Neural crest cell (in vitro differentiated cells): Measurements from ENCODE around the gene HNRNPR. TPM values are rescaled to one million over a fixed set of nuclear protein-coding genes. Genes with fewer than 3 reads are reported as not detected.

Experiments used
- DNase-seq: peaks from one replicate; pipeline ENCODE4 v3.0.0; 2021; ENCODE audit warnings: low read depth, mixed read lengths, low spot score
- H3K27ac Mint-ChIP-seq: one replicate; pipeline ENCODE4 v1.8.0; 2021; ENCODE audit warnings: mild to moderate bottlenecking, mixed read lengths; ENCODE audit not compliant: unreplicated experiment
- H3K27me3 Mint-ChIP-seq: 2 replicates; pipeline ENCODE4 v1.8.0; 2021; ENCODE audit warnings: low read depth, mild to moderate bottlenecking, mixed read lengths
- H3K36me3 Mint-ChIP-seq: 2 replicates; pipeline ENCODE4 v1.8.0; 2021; ENCODE audit warnings: low read depth, mild to moderate bottlenecking, mixed read lengths
- H3K4me1 Mint-ChIP-seq: 2 replicates; pipeline ENCODE4 v1.8.0; 2021; ENCODE audit warnings: mixed read lengths
- H3K4me3 Mint-ChIP-seq: one replicate; pipeline ENCODE4 v1.8.0; 2021; ENCODE audit warnings: mild to moderate bottlenecking, mixed read lengths
- H3K9me3 Mint-ChIP-seq: 2 replicates; pipeline ENCODE4 v1.8.0; 2021; ENCODE audit warnings: mixed read lengths
- total RNA-seq: library from RNA; stranded (reverse); gene quantifications from 2 replicates; pipeline ENCODE4 v1.2.1, GENCODE V29; 2021
- TF ChIP-seq, protein P1 (sequence below): fragments of 200-600 bp; sonication (generic); conservative IDR thresholded peaks from 2 replicates; pipeline ENCODE4 v1.5.0; 2021; ENCODE audit warnings: antibody characterized with exemption, mild to moderate bottlenecking

Gene HNRNPR
- total RNA-seq, 1 donor from 2014 or later: 293 TPM

DNA sequence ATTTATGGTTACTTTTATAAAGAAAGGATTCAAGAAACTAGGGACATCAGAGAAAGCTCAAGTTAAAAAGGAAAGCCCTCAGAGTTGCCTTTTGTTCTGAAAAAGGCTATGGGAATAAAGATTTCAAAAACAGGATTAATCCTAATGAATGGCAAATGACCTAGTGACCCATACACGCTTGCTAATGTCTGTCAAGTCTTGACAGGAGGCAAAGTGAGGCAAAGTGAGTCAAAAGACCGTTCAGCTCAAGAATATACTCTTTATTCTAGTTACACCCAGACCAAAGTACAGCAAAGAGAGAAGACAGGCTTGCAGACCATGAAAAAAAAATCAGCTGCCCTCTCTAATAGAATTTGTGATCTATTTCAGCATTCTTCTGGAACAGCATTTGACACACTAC is 22.1 kb upstream of the HNRNPR start:
- H3K36me3 Mint-ChIP-seq: peaks cover 38% of the 10 kb centered on the region
- no peak overlapping the region for H3K27ac Mint-ChIP-seq
- TF ChIP-seq, protein P1, sequence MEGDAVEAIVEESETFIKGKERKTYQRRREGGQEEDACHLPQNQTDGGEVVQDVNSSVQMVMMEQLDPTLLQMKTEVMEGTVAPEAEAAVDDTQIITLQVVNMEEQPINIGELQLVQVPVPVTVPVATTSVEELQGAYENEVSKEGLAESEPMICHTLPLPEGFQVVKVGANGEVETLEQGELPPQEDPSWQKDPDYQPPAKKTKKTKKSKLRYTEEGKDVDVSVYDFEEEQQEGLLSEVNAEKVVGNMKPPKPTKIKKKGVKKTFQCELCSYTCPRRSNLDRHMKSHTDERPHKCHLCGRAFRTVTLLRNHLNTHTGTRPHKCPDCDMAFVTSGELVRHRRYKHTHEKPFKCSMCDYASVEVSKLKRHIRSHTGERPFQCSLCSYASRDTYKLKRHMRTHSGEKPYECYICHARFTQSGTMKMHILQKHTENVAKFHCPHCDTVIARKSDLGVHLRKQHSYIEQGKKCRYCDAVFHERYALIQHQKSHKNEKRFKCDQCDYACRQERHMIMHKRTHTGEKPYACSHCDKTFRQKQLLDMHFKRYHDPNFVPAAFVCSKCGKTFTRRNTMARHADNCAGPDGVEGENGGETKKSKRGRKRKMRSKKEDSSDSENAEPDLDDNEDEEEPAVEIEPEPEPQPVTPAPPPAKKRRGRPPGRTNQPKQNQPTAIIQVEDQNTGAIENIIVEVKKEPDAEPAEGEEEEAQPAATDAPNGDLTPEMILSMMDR: no peak
- peaks cover 47% of the 10 kb centered on the region for H3K4me1 Mint-ChIP-seq
- no peaks in the 10 kb centered on the region for H3K27me3 Mint-ChIP-seq
- no peak for DNase-seq
- peak overlapping the region; percentile 98 for H3K4me3 Mint-ChIP-seq
- peaks cover 11% of the 10 kb centered on the region for H3K9me3 Mint-ChIP-seq

DNA sequence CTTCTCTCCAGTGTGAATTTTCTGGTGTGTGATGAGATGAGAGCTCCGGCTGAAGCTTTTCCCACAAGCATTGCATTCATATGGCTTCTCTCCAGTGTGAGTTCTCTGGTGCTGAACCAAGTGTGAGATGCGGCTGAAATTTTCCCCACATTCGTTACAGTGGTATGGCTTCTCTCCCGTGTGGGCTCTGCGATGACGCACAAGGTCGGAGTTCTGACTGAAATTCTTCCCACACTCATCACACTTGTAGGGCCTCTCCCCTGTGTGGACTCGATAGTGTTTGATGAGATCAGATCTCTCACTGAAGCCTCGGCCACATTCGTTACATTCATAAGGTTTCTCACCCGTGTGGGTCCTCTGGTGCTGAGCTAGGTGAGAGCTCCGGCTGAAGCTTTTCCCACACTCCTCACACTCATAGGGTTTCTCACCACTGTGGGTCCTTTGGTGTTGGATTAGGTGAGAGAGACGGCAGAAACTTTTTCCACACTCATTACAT is 18.2 kb upstream of the HNRNPR start:
- peaks cover 30% of the 10 kb centered on the region for H3K9me3 Mint-ChIP-seq
- H3K4me3 Mint-ChIP-seq: no peak overlapping the region
- TF ChIP-seq, protein P1: no peak
- H3K4me1 Mint-ChIP-seq: peaks cover 22% of the 10 kb centered on the region
- H3K36me3 Mint-ChIP-seq: peaks cover 63% of the 10 kb centered on the region
- H3K27ac Mint-ChIP-seq: no peak overlapping the region
- DNase-seq: no peak
- H3K27me3 Mint-ChIP-seq: no peaks in the 10 kb centered on the region

DNA sequence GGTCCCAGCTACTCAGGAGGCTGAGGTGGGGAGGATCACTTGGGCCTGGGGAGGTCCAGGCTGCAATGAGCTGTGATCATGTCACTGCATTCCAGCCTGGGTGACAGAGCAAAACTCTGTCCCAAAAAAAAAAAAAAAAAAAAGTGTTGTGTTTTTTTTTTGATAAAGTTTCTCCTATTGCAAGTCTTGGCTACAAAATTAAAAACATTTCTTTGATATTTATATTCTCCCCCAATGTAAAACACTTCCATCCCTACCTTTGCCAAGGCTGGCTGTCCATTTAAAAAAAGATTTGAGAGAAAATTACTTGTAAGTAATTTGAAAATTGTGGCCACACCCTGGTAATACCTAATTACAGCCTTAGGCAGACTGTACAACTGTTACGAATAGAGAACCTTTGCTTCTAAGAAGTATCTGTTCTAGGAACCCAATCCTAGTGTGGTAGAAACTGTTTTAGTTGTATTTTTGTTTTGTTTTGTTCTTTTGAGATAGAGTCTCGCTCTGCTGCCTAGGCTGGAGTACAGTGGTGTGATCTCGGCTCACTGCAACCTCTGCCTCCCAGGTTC is 14.3 kb upstream of the HNRNPR start:
- H3K4me1 Mint-ChIP-seq: peaks cover 24% of the 10 kb centered on the region
- H3K27ac Mint-ChIP-seq: no peak overlapping the region
- peaks cover 30% of the 10 kb centered on the region for H3K9me3 Mint-ChIP-seq
- H3K36me3 Mint-ChIP-seq: peaks cover 55% of the 10 kb centered on the region
- H3K4me3 Mint-ChIP-seq: no peak overlapping the region
- no peak for DNase-seq
- TF ChIP-seq, protein P1: no peak
- no peaks in the 10 kb centered on the region for H3K27me3 Mint-ChIP-seq

DNA sequence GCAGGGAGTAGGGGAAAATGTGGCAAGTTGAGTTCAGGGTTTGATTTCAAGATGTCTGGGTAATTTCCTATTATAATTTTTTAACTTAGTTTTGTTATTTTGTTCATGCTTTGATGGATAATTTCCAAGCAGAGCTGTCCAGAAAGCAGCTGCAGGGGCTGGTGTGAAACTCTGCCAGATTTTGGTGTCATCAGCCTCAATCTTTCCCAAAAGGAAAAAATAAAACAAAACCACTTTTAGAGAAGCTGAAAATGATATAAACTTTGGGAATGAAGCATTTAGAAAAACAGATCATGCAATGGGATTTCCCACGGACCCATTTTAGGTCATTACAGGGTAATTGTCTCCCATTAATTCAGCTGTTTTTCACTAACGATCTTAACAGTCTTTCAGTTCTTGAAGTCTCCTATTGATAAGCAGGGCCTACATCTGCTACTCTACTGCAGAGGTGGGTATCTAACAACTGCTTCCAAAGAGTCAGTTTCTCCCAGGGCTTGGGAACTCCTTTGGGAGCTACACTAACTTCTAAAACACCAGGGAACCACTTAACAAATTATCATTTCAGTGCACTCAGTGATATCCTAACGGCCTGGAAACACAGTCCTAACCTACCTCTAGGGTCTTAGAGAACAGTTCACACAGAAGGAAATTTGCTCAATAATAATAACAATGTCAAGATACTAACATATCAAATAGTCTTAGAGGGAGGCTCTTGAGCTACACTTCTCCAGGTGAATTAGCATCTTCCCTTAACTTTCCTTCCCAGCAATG is 13.2 kb upstream of the HNRNPR start:
- H3K9me3 Mint-ChIP-seq: peaks cover 25% of the 10 kb centered on the region
- DNase-seq: no peak
- peaks cover 44% of the 10 kb centered on the region for H3K36me3 Mint-ChIP-seq
- peaks cover 24% of the 10 kb centered on the region for H3K4me1 Mint-ChIP-seq
- H3K27me3 Mint-ChIP-seq: no peaks in the 10 kb centered on the region
- TF ChIP-seq, protein P1: no peak
- peak overlapping the region; percentile 28 for H3K4me3 Mint-ChIP-seq
- H3K27ac Mint-ChIP-seq: no peak overlapping the region

DNA sequence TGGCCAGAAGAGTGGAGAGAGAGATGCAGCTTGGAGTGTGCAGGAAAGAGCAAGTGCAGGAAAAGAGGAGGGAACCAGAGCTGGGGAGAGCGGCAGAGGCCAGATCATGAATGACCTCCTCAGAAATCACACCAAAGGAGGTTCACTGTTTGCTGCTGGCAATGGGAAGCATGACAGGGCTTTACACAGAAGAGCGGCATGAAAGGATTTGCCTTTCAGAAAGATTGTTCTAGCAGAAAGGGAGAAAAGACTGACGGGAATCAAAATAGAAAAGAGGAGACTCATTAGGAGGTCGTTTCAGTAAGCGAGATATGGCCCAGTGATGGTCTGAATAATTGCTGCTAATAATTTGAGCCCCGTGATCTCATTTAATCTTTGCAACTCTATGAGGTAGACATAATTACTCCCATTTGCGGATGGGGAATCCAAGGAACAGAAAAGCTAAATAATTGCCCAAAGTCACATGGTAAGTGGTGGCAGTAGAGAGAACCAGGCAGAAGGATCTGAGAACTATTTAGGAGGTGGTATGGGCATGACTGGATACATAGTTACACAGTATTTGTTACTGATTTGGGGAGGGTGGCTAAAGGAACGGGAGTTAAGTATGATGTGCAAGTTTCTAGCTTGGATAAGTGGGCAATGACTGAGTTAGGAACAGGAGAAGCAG is 12.5 kb upstream of the HNRNPR start:
- Mint-ChIP-seq H3K27me3 (no peaks in the 10 kb centered on the region), H3K9me3 (peaks cover 21% of the 10 kb centered on the region), H3K4me1 (peaks cover 24% of the 10 kb centered on the region), H3K4me3 (peak overlapping the region; percentile 18), H3K36me3 (peaks cover 37% of the 10 kb centered on the region), H3K27ac (peak overlapping the region; percentile 16)
- DNase-seq: no peak
- TF ChIP-seq, protein P1: no peak
